HCT116 (cell line): Measurements from ENCODE around the gene MYH15.

ENCODE experiments used
- ATF3 ChIP-seq: IDR thresholded peaks from 2 replicates; pipeline ENCODE4 v1.6.1; 2012
- CTCF ChIP-seq, 3 experiments: fragments of 200-600 bp in 1 of 3; sonication (generic) in 1 of 3; IDR thresholded peaks in 2 of 3; conservative IDR thresholded peaks in 1 of 3; 2 replicates each; pipeline ENCODE4 v1.5.1; 2012 to 2017; ENCODE audit warnings: low read depth in 2 of 3, low read length in 2 of 3, antibody characterized with exemption in 1 of 3, borderline replicate concordance in 1 of 3, control low read depth in 1 of 3, mild to moderate bottlenecking in 1 of 3, mixed read lengths in 1 of 3, mixed run types in 1 of 3, moderate library complexity in 1 of 3; ENCODE audit not compliant: insufficient read depth in 1 of 3

- TF ChIP-seq ATF3 (no peak), CTCF (IDR thresholded peaks at IDR 0.05 in 2 of 3, conservative IDR thresholded peaks at IDR 0.05 in 1 of 3; ENCODE audit: borderline replicate concordance in 1 of 3, insufficient read depth in 1 of 3, low read depth in 2 of 3, low read length in 2 of 3) (no peak)
These were observed 2.3 kb upstream of the MYH15 start for GRCh38 chr3:108512671-108513070.
